Hepatocyte (in vitro differentiated cells): ENCODE measurements around the gene DGKD. TPM values are rescaled to one million over a fixed set of nuclear protein-coding genes. Genes with fewer than 3 reads are reported as not detected.
A peak's percentile ranks its signal among the peaks of the same experiment; 100 is the strongest.

Experiments
- DNase-seq: peaks from one replicate; pipeline ENCODE4 v3.0.0-alpha.2; 2016; ENCODE audit warnings: low spot score
- H2AFZ ChIP-seq: fragments of 200-600 bp; sonication (generic); 2 replicates; pipeline ENCODE4 v1.6.0; 2016; ENCODE audit warnings: antibody characterized with exemption, mild to moderate bottlenecking
- H3K27ac ChIP-seq: fragments of 200-600 bp; sonication (generic); 2 replicates; pipeline ENCODE4 v1.5.1; 2016; ENCODE audit warnings: mild to moderate bottlenecking
- H3K27me3 ChIP-seq: fragments of 200-600 bp; sonication (generic); 2 replicates; pipeline ENCODE4 v1.6.1; 2016
- H3K36me3 ChIP-seq: fragments of 200-600 bp; sonication (generic); replicated peaks from 2 replicates; pipeline ENCODE4 v1.5.1; 2016; ENCODE audit warnings: low read depth; ENCODE audit not compliant: insufficient read depth
- H3K4me1 ChIP-seq: fragments of 200-600 bp; sonication (generic); 2 replicates; pipeline ENCODE4 v1.5.1; 2016; ENCODE audit warnings: mild to moderate bottlenecking, moderate library complexity; ENCODE audit not compliant: insufficient read depth
- H3K4me2 ChIP-seq: fragments of 200-600 bp; sonication (generic); 2 replicates; pipeline ENCODE4 v1.6.0; 2016
- H3K4me3 ChIP-seq: fragments of 200-600 bp; sonication (generic); 2 replicates; pipeline ENCODE4 v1.5.1; 2016; ENCODE audit warnings: mild to moderate bottlenecking
- H3K79me2 ChIP-seq: fragments of 200-600 bp; sonication (generic); 2 replicates; pipeline ENCODE4 v1.6.0; 2017; ENCODE audit warnings: mild to moderate bottlenecking
- H3K9me2 ChIP-seq: fragments of 200-600 bp; sonication (generic); replicated peaks from 2 replicates; pipeline ENCODE4 v1.6.0; 2017; ENCODE audit warnings: mild to moderate bottlenecking; ENCODE audit not compliant: insufficient read depth
- H3K9me3 ChIP-seq: fragments of 200-600 bp; sonication (generic); 2 replicates; pipeline ENCODE4 v1.5.1; 2016; ENCODE audit warnings: low read depth, mild to moderate bottlenecking
- H4K20me1 ChIP-seq: fragments of 200-600 bp; sonication (generic); 2 replicates; pipeline ENCODE4 v1.6.0; 2016; ENCODE audit warnings: mild to moderate bottlenecking; ENCODE audit not compliant: insufficient read depth, poor library complexity, severe bottlenecking
- EZH2 ChIP-seq: fragments of 200-600 bp; sonication (generic); IDR thresholded peaks from 2 replicates; pipeline ENCODE4 v1.6.1; 2016; ENCODE audit warnings: antibody characterized with exemption, mild to moderate bottlenecking, borderline replicate concordance
- EZH2phosphoT487 ChIP-seq: fragments of 200-600 bp; sonication (generic); IDR thresholded peaks from one replicate; pipeline ENCODE4 v1.6.1; 2018; ENCODE audit warnings: antibody characterized with exemption, mild to moderate bottlenecking, low read depth, moderate library complexity; ENCODE audit not compliant: unreplicated experiment, severe bottlenecking
- WGBS: methylation state at CpG from one replicate; pipeline ENCODE4 v1.1.6; 2016; ENCODE audit warnings: low lambda C conversion rate; ENCODE audit errors: missing lambda C conversion rate; 5-methylcytosine and 5-hydroxymethylcytosine counted together
- polyA plus RNA-seq: library from polyadenylated mRNA; unstranded; fragments of >200 nt; fragmentation: Nextera tagmentation; extraction: Ambion mirVana; gene quantifications from 2 replicates; pipeline ENCODE4 v1.2.1, GENCODE V29; 2016
- total RNA-seq: library from RNA; depleted of rRNA; stranded (reverse); fragments of >200 nt; gene quantifications from 2 replicates; pipeline ENCODE4 v1.2.3, GENCODE V29; 2014
- TF ChIP-seq, protein P1 (sequence below): fragments of 200-600 bp; sonication (generic); IDR thresholded peaks from 2 replicates; pipeline ENCODE4 v1.5.1; 2016; ENCODE audit warnings: antibody characterized with exemption, mild to moderate bottlenecking; ENCODE audit not compliant: poor library complexity

DGKD gene
- total and polyA plus RNA-seq, 2 experiments from 2014 or later, result 14.2 to 14.3 TPM

DNA sequence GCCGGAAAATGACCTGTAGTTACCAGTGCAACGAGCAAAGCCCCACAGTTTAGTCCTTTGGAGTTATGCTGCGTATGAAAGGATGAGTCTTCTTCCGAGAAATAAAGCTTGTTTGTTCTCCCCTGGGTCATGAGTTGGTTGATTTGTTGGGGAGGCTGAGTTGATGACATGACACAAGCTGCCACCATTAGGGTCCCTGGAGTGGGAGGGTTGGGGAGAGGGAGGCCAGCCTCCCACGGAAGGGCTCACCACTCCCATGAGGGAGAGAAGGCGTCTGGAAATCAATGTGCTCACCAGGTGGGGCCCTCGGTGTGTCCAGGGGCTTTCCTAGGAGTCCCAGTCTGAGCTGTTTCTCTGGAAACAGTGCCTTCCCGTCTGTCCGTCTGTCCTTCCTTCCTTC, 7.4 kb upstream of the DGKD start:
- H3K36me3 ChIP-seq, result no peaks in the 10 kb centered on the region
- no peaks in the 10 kb centered on the region for H4K20me1 ChIP-seq
- H2AFZ ChIP-seq, result no peak overlapping the region
- WGBS, result 89% methylated on average over 9 of the region's 9 CpGs
- DNase-seq, result peak; percentile 2
- H3K27ac ChIP-seq, result no peak overlapping the region
- H3K4me3 ChIP-seq, result no peak overlapping the region
- no peak overlapping the region for H3K4me2 ChIP-seq
- no peaks in the 10 kb centered on the region for H3K27me3 ChIP-seq
- peaks cover 23% of the 10 kb centered on the region for H3K4me1 ChIP-seq
- TF ChIP-seq EZH2phosphoT487 (no peak), EZH2 (no peak)
- TF ChIP-seq, protein P1, sequence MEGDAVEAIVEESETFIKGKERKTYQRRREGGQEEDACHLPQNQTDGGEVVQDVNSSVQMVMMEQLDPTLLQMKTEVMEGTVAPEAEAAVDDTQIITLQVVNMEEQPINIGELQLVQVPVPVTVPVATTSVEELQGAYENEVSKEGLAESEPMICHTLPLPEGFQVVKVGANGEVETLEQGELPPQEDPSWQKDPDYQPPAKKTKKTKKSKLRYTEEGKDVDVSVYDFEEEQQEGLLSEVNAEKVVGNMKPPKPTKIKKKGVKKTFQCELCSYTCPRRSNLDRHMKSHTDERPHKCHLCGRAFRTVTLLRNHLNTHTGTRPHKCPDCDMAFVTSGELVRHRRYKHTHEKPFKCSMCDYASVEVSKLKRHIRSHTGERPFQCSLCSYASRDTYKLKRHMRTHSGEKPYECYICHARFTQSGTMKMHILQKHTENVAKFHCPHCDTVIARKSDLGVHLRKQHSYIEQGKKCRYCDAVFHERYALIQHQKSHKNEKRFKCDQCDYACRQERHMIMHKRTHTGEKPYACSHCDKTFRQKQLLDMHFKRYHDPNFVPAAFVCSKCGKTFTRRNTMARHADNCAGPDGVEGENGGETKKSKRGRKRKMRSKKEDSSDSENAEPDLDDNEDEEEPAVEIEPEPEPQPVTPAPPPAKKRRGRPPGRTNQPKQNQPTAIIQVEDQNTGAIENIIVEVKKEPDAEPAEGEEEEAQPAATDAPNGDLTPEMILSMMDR, result no peak
- no peaks in the 10 kb centered on the region for H3K9me2 ChIP-seq
- no peaks in the 10 kb centered on the region for H3K9me3 ChIP-seq
- no peaks in the 10 kb centered on the region for H3K79me2 ChIP-seq

DNA sequence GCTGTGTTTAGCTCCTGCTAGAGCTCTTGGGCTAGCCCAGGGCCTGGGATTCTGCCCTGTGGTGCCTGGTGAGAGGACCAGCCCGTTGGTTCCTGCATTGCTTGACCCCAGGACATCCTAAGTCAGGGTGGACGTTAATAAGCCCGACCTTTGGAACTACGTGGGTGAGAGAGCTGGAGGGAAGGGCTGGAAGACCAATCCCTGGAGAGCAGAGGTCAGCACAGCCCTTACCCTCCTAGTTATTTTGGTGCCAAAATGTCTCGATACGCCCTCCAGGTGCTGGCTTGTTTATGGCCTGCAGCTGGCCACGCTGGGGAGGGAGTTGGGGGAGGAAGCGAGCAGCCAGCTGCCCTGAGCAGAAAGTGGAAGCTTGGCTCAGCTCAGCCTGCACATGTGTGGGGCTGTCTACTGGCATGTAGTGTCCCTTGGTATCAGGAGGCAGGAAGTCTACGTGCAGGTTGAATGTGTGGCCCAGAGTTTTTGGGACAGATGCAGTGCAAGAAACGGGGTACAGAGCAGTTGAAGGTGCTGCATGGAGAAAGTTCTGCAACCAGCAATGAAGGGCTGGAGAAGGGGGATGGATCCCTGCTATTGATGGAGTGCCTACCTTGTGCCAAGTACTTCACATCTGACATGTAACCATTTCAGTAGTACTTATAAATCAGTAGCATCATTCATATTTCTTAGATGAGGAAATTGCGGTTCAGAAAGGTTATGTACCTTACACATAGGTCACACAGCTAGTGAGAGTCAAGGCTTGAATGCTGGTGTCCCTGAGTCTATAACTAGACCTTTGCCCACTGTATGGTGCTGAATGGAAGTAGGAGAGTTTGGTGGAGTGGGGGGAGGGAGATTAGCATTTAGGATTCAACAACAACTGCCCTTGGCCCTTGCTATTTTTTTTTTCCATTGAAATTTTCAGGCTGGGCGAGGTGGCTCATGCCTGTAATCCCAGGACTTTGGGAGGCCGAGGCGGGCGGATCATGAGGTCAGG, 5.0 kb upstream of the DGKD start:
- WGBS, result 62% methylated on average over 15 of the region's 15 CpGs
- Histone ChIP-seq H2AFZ (no peak overlapping the region), H3K4me2 (no peak overlapping the region)

DNA sequence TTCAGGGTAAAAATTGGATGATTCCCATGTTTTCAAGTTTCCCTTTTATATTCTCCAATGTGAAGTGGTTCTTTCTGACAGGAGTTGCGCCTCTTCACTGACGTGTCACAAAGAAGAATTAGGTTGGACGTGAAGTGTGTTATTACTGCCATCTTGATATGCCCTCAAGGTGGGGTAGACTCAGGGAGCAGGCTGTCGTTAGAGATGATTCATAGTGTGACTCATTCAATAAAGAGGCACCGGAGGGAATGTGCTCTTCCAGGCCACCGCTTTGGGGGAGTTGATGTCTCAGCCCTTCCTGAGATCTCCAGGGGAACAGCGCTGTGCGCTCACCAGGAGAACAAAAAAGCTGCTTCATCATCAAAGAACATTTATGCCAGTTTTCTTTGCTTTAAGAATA, 3.6 kb upstream of the DGKD start:
- H4K20me1 ChIP-seq, result peaks cover 3% of the 10 kb centered on the region
- 24% methylated on average over 8 of the region's 8 CpGs for WGBS
- TF ChIP-seq EZH2phosphoT487 (no peak), EZH2 (no peak)
- TF ChIP-seq, protein P1, result no peak
- no peaks in the 10 kb centered on the region for H3K36me3 ChIP-seq
- H2AFZ ChIP-seq, result no peak overlapping the region
- H3K27me3 ChIP-seq, result no peaks in the 10 kb centered on the region
- H3K79me2 ChIP-seq, result peaks cover 9% of the 10 kb centered on the region
- no peaks in the 10 kb centered on the region for H3K9me2 ChIP-seq
- peak; percentile 82 for DNase-seq
- H3K4me3 ChIP-seq, result no peak overlapping the region
- H3K27ac ChIP-seq, result peak overlapping the region; percentile 68
- no peaks in the 10 kb centered on the region for H3K9me3 ChIP-seq
- peak overlapping the region; percentile 13 for H3K4me2 ChIP-seq
- H3K4me1 ChIP-seq, result peaks cover 33% of the 10 kb centered on the region

More for the DNA sequence above, 5.0 kb upstream of the DGKD start:
- Histone ChIP-seq H3K79me2 (no peaks in the 10 kb centered on the region), H3K27ac (no peak overlapping the region), H3K4me3 (no peak overlapping the region), H4K20me1 (no peaks in the 10 kb centered on the region), H3K4me1 (peaks cover 33% of the 10 kb centered on the region), H3K9me2 (no peaks in the 10 kb centered on the region), H3K27me3 (no peaks in the 10 kb centered on the region), H3K9me3 (no peaks in the 10 kb centered on the region), H3K36me3 (no peaks in the 10 kb centered on the region)
- TF ChIP-seq EZH2phosphoT487 (no peak), EZH2 (no peak)
- TF ChIP-seq, protein P1, result no peak
- DNase-seq, result peak; percentile 21
